PC-3 (cell line): Measurements from ENCODE around the gene SYT7.

Experiments used
- EZH2 ChIP-seq: fragments of 300-600 bp; sonication (generic); IDR thresholded peaks from one replicate; pipeline ENCODE4 v1.6.1; 2017; ENCODE audit warnings: antibody characterized with exemption, mild to moderate bottlenecking, low read length; ENCODE audit not compliant: unreplicated experiment
- EZH2phosphoT487 ChIP-seq: fragments of 300-600 bp; sonication (generic); IDR thresholded peaks from 2 replicates; pipeline ENCODE4 v1.6.1; 2018; ENCODE audit warnings: mild to moderate bottlenecking, antibody characterized with exemption, low read length, borderline replicate concordance
- TF ChIP-seq, protein P1 (sequence below): fragments of 300-600 bp; sonication (generic); conservative IDR thresholded peaks from 2 replicates; pipeline ENCODE4 v1.5.1; 2017; ENCODE audit warnings: antibody characterized with exemption, low read depth, mild to moderate bottlenecking, low read length

DNA sequence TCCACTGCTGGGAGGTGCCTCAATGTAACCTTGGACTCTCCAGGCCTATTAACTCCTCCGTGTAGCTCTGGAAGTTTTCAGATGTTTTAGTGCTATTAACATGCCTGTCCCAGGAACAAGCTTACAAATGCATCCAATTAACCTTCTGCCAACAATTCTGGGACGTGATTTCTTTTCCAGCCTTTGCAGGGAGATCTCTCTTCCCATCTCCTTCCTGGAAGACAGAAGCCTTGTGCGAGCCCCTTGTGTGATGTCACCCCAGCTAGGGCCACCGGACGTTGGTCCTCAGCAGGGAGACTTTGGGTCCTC lies 47.7 kb upstream of the SYT7 start:
- TF ChIP-seq EZH2 (no peak), EZH2phosphoT487 (no peak)
- TF ChIP-seq, protein P1, sequence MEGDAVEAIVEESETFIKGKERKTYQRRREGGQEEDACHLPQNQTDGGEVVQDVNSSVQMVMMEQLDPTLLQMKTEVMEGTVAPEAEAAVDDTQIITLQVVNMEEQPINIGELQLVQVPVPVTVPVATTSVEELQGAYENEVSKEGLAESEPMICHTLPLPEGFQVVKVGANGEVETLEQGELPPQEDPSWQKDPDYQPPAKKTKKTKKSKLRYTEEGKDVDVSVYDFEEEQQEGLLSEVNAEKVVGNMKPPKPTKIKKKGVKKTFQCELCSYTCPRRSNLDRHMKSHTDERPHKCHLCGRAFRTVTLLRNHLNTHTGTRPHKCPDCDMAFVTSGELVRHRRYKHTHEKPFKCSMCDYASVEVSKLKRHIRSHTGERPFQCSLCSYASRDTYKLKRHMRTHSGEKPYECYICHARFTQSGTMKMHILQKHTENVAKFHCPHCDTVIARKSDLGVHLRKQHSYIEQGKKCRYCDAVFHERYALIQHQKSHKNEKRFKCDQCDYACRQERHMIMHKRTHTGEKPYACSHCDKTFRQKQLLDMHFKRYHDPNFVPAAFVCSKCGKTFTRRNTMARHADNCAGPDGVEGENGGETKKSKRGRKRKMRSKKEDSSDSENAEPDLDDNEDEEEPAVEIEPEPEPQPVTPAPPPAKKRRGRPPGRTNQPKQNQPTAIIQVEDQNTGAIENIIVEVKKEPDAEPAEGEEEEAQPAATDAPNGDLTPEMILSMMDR = no peak
